Aorta (tissue), 5 donors: ENCODE results near the gene ASB15. TPM values are rescaled to one million over a fixed set of nuclear protein-coding genes. Genes with fewer than 3 reads are reported as not detected.
"Not testable (repeated sequence)": the region's sequence is repeated elsewhere in the genome, so short reads cannot be mapped to it uniquely, and the experiment has no call there.

ENCODE experiments used
- ATAC-seq: fragments of 200-7000 bp; cut with Tn5 transposase; one replicate; pipeline ENCODE4 v1.9.1; 2022; ENCODE audit warnings: moderate library complexity; ENCODE audit not compliant: low FRiP score
- DNase-seq, 2 donors: peaks; one replicate each; pipeline ENCODE4 v3.0.0-alpha.2; 2020
- H3K27ac ChIP-seq, 2 donors: one replicate each; pipeline ENCODE4 v1.5.1; 2013; ENCODE audit warnings: low read length in 2 of 2, mild to moderate bottlenecking in 2 of 2, moderate library complexity in 2 of 2, control low read depth in 1 of 2, inconsistent platforms in 1 of 2, low read depth in 1 of 2
- H3K27me3 ChIP-seq, 2 donors: one replicate each; pipeline ENCODE4 v1.6.1; 2013; ENCODE audit warnings: control low read depth in 1 of 2, low read length in 1 of 2, mild to moderate bottlenecking in 1 of 2, moderate library complexity in 1 of 2; ENCODE audit not compliant: insufficient read depth in 2 of 2, control insufficient read depth in 1 of 2
- H3K36me3 ChIP-seq, 2 donors: one replicate each; pipeline ENCODE4 v1.6.1; 2013; ENCODE audit warnings: control low read depth in 1 of 2, low read length in 1 of 2, mild to moderate bottlenecking in 1 of 2; ENCODE audit not compliant: insufficient read depth in 2 of 2, control insufficient read depth in 1 of 2
- H3K4me1 ChIP-seq, 2 donors: one replicate each; pipeline ENCODE4 v1.6.1; 2013; ENCODE audit warnings: low read length in 2 of 2, control low read depth in 1 of 2, mild to moderate bottlenecking in 1 of 2, moderate library complexity in 1 of 2; ENCODE audit not compliant: insufficient read depth in 2 of 2, control insufficient read depth in 1 of 2
- H3K4me3 ChIP-seq, 2 donors: one replicate each; pipeline ENCODE4 v1.5.1; 2013; ENCODE audit warnings: low read length in 2 of 2, control low read depth in 1 of 2, mild to moderate bottlenecking in 1 of 2
- H3K9me3 ChIP-seq: one replicate; pipeline ENCODE4 v1.6.1; 2013; ENCODE audit warnings: mild to moderate bottlenecking, low read length; ENCODE audit not compliant: control insufficient read depth
- WGBS, 2 donors: extraction: QIAGEN DNeasy Blood & Tissue Kit; methylation state at CpG; one replicate each; pipeline ENCODE4 v1.1.7; 2013; 5-methylcytosine and 5-hydroxymethylcytosine counted together
- intact Hi-C, 2 donors: fragments of 100-400 bp; cut with DNase I; formaldehyde crosslinking; loops; one replicate each; pipeline versions ENCODE4 v1.14.2 to v1.15.0; 2022
- polyA plus RNA-seq, 2 donors: library from polyadenylated mRNA; stranded (reverse); fragments of 200-250 nt; gene quantifications; one replicate each; pipeline ENCODE4 v1.2.3, GENCODE V29; 2013
- total RNA-seq, 2 donors: library from RNA; stranded (reverse); fragmentation: NEBNext Ultra II Directional; extraction: Animal tissue kit (Norgen Biotek cat#: 25700); gene quantifications; one replicate each; pipeline ENCODE4 v1.2.1, GENCODE V29; 2021
- donor health status: healthy with polysubstance abuse.
- donor health status: Bipolar disorder and iron deficiency.
- donor health status: DM: no; HTN: no; CAD: no.
- donor health status: DM: no; HTN: no; CAD: no.
- donor health status: DM: yes; HTN: yes; CAD: no.

The ASB15 gene
- total and polyA plus RNA-seq, 4 donors: 0.13 TPM; not detected in 3

DNA sequence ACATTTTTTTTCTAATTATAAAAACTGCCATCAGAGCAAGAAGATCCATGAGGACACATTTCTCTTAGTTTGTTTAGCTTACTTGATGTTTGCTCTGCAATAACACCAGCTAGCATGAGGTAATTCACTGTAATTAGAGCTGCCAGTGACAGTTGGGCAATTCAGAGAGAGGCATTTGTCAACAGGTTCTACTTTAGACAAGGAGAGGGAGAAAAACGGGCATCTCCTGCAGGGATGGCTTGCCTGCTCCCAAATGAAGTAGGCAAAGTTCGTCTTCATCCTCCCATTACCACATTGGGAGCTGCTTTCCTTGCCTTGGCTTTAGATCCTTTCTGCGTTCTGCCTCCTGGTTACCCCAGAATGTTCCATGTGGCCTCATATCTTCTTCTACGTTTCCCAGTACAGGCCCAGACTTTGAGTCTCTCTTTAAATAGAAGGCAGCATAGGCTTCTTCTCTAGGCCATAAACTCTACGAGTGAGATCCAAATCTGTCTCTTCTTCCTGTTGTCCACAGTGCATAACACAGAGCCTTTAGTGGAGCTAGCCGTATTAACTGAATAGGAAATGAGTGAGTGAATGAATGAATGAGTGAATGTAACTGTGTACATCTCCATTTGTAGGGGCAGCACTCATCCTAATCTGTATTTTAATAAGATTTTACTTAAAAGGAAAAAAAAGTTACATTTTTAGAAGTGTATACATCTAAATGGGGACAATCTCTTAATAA, 21.2 kb downstream of the ASB15 start:
- DNase-seq (no peak), ATAC-seq (no peak)
- WGBS, 2 donors: 65 to 74% methylated on average over 6 of the region's 6 CpGs
- Histone ChIP-seq H3K27ac (no peak overlapping the region), H3K4me3 (no peak overlapping the region), H3K36me3 (no peaks in the 10 kb centered on the region), H3K27me3 (no peaks in the 10 kb centered on the region), H3K9me3 (no peaks in the 10 kb centered on the region), H3K4me1 (no peaks in the 10 kb centered on the region)
- intact Hi-C loops: no loop called here

DNA sequence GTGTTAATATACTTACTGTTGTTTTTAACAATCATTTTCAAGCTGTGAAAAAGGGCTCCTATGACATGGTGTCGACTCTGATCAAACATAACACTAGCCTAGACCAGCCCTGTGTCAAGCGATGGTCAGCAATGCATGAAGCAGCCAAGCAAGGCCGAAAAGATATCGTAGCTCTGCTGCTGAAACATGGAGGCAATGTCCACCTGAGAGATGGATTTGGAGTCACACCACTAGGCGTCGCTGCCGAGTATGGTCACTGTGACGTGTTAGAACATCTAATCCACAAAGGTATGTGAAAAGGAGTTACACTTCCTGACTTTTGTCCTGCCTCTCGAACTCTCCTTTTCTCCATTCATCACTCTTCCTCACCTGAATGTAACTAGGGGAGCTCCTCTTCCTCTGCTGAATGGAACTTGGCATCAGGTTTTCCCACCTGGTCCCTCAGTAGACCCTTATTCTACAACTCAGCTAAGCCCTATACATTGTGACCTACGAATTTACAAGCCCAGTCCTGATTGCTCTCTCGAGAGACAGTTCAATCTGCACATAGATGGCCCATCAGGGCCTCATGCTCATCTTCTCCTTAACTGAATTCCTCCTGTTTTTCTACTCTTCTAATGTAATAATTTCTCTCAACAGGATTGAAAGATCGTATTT, 23.0 kb downstream of the ASB15 start:
- ATAC-seq (no peak), DNase-seq (peak; percentile 55 to 76)
- intact Hi-C loops: no loop called here
- Histone ChIP-seq H3K27ac (no peak overlapping the region), H3K9me3 (no peaks in the 10 kb centered on the region), H3K4me3 (no peak overlapping the region), H3K4me1 (no peaks in the 10 kb centered on the region), H3K36me3 (no peaks in the 10 kb centered on the region), H3K27me3 (no peaks in the 10 kb centered on the region)
- WGBS, 2 donors: 59 to 65% methylated on average over 12 of the region's 12 CpGs

DNA sequence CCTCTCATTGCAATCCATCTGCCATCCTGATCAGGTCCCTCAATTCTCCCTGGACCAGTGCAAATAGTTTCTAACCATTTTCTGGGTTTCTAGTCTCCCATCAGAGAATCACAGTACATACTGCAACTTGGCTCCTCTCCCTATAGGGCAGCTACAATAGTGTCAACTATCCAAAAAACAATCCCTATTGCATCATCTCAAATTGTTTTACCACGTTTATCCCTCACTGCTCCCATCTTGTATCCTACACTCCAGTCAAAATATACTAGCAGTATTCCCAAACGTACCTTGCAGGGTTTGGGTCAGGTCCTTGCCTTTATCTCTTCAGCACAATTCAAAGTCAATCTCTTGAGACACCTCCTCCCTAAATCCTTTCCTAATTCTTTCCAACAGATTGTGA, 23.6 kb downstream of the ASB15 start:
- Histone ChIP-seq H3K27me3 (no peaks in the 10 kb centered on the region), H3K27ac (no peak overlapping the region), H3K36me3 (no peaks in the 10 kb centered on the region), H3K4me1 (no peaks in the 10 kb centered on the region), H3K4me3 (no peak overlapping the region), H3K9me3 (no peaks in the 10 kb centered on the region)
- no peak for DNase-seq
- intact Hi-C loops: no loop called here
- WGBS, 2 donors: 64 to 80% methylated on average over 2 of the region's 2 CpGs
- no peak for ATAC-seq

DNA sequence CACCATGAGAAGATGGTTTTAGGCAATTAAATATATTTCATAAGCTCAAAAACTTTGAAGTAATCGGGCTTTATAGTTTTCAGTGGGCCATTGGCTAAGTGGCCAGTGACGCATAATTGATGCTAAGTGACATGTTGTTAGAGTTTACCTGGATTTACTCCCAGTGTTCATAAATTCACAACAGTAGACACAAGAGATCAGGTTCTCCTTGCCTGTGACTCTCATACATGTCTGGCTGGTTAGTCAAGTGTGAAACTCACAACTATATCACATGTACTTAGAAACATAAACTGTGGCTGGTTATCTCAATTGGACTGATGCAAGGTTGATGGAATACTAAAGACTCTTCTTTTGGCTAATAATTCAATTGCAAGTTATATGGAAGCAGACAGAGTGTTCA, 26.2 kb downstream of the ASB15 start:
- Histone ChIP-seq H3K4me3 (no peak overlapping the region), H3K27ac (no peak overlapping the region)
- intact Hi-C loops: no loop called here

GRCh38 chr7:123628829-123629228, 27.2 kb downstream of the ASB15 start:
- no peak for DNase-seq
- Histone ChIP-seq H3K36me3 (no peaks in the 10 kb centered on the region), H3K4me3 (no peak overlapping the region), H3K4me1 (no peaks in the 10 kb centered on the region), H3K9me3 (no peaks in the 10 kb centered on the region), H3K27ac (no peak overlapping the region), H3K27me3 (no peaks in the 10 kb centered on the region)
- no peak for ATAC-seq
- intact Hi-C loops: no loop called here
- WGBS, 2 donors: 86 to 91% methylated on average over 5 of the region's 5 CpGs

More for the DNA sequence above, 26.2 kb downstream of the ASB15 start:
- WGBS, 2 donors: 98% methylated on average over 2 of the region's 2 CpGs
- Histone ChIP-seq H3K9me3 (no peaks in the 10 kb centered on the region), H3K27me3 (no peaks in the 10 kb centered on the region), H3K4me1 (no peaks in the 10 kb centered on the region), H3K36me3 (no peaks in the 10 kb centered on the region)
- DNase-seq: no peak
- ATAC-seq: no peak

DNA sequence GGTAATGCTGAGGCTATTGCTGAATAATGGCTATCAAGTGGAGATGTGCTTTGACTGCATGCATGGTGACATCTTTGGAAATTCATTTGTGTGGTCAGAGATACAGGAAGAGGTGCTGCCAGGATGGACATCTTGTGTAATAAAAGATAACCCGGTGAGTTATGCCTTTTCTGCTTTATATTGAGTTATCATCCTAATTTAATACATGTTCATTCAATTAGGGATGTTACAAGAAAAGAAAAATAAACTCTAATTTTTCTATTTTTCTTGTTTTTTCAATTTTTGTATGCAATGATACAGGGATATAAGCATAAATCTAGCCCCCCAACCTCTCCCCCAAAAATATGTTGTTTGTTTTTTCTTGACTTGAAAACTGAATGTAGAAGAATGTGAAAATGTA, 27.7 kb downstream of the ASB15 start:
- 88 to 94% methylated on average over 1 of the region's 1 CpG for WGBS, 2 donors
- ATAC-seq: no peak

GRCh38 chr7:123632808-123633207, 31.2 kb downstream of the ASB15 start:
- ATAC-seq: no peak

More for the DNA sequence above, 27.7 kb downstream of the ASB15 start:
- no peaks in the 10 kb centered on the region for H3K4me1 ChIP-seq
- no peak overlapping the region for H3K4me3 ChIP-seq
- no peak overlapping the region for H3K27ac ChIP-seq
- intact Hi-C loops: no loop called here
- no peak for DNase-seq
- H3K27me3 ChIP-seq: no peaks in the 10 kb centered on the region
- no peaks in the 10 kb centered on the region for H3K36me3 ChIP-seq
- no peaks in the 10 kb centered on the region for H3K9me3 ChIP-seq

GRCh38 chr7:123633553-123633952, 31.9 kb downstream of the ASB15 start:
- no peak overlapping the region for H3K4me3 ChIP-seq
- intact Hi-C loops: no loop called here
- no peaks in the 10 kb centered on the region for H3K4me1 ChIP-seq
- no peak overlapping the region for H3K27ac ChIP-seq
- H3K27me3 ChIP-seq: no peaks in the 10 kb centered on the region
- WGBS, 2 donors: 78 to 86% methylated on average over 7 of the region's 7 CpGs
- ATAC-seq (no peak), DNase-seq (no peak)
- H3K36me3 ChIP-seq: no peaks in the 10 kb centered on the region
- no peaks in the 10 kb centered on the region for H3K9me3 ChIP-seq

More at GRCh38 chr7:123632808-123633207, 31.2 kb downstream of the ASB15 start:
- H3K27me3 ChIP-seq: no peaks in the 10 kb centered on the region
- no peak for DNase-seq
- WGBS, 2 donors: 72 to 79% methylated on average over 2 of the region's 2 CpGs
- no peaks in the 10 kb centered on the region for H3K9me3 ChIP-seq
- H3K4me3 ChIP-seq: no peak overlapping the region
- H3K4me1 ChIP-seq: no peaks in the 10 kb centered on the region
- H3K36me3 ChIP-seq: no peaks in the 10 kb centered on the region
- no peak overlapping the region for H3K27ac ChIP-seq
- intact Hi-C loops: no loop called here

- ATAC-seq, H3K4me1 ChIP-seq, H3K4me3 ChIP-seq, H3K27ac ChIP-seq, DNase-seq, H3K9me3 ChIP-seq, H3K27me3 ChIP-seq, H3K36me3 ChIP-seq, intact Hi-C loops: not testable (repeated sequence)
- 78 to 89% methylated on average over 2 of the region's 2 CpGs for WGBS, 2 donors
These were observed 32.5 kb downstream of the ASB15 start for GRCh38 chr7:123634011-123634573.
